A673 (cell line): Measurements from ENCODE around the gene HIGD1A. TPM values are rescaled to one million over a fixed set of nuclear protein-coding genes. Genes with fewer than 3 reads are reported as not detected.

Source experiments
- BruUV-seq: library from RNA; stranded (reverse); fragments of 400-500 nt; replicated peaks from 2 replicates; lab custom pipeline; 2021; lab: Mats Ljungman, UMichigan
- CTCF ChIA-PET: fragments of 300-600 bp; sonication (Branson Sonifier 250); formaldehyde crosslinking; loops from one replicate; lab custom pipeline; 2022; ENCODE audit warnings: antibody characterized with exemption; lab: Charles Lee
- POLR2A ChIA-PET: fragments of 300-600 bp; sonication (Branson Sonifier 250); formaldehyde crosslinking; loops from one replicate; lab custom pipeline; 2022; ENCODE audit warnings: antibody characterized with exemption; ENCODE audit not compliant: low non-redundant PET; lab: Charles Lee
- DNase-seq: peaks from one replicate; pipeline ENCODE4 v3.0.0-alpha.2; 2015; ENCODE audit warnings: low spot score
- H3K27ac ChIP-seq: fragments of 200-600 bp; sonication (generic); 2 replicates; pipeline ENCODE4 v1.5.1; 2016; ENCODE audit warnings: mixed run types, low read depth, mild to moderate bottlenecking, mixed read lengths, antibody characterized with exemption, low read length; ENCODE audit not compliant: poor library complexity, severe bottlenecking
- H3K27me3 ChIP-seq: fragments of 200-600 bp; sonication (generic); replicated peaks from 2 replicates; pipeline ENCODE4 v1.6.1; 2017; ENCODE audit warnings: mixed run types, low read depth, mild to moderate bottlenecking, mixed read lengths, antibody characterized with exemption, low read length; ENCODE audit not compliant: insufficient read depth, poor library complexity
- H3K36me3 ChIP-seq: fragments of 200-600 bp; sonication (generic); 2 replicates; pipeline ENCODE4 v1.6.1; 2016; ENCODE audit warnings: mixed run types, mild to moderate bottlenecking, mixed read lengths, antibody characterized with exemption, low read length; ENCODE audit not compliant: insufficient read depth, poor library complexity, severe bottlenecking
- H3K4me1 ChIP-seq: fragments of 200-600 bp; sonication (generic); 2 replicates; pipeline ENCODE4 v1.6.1; 2017; ENCODE audit warnings: mixed run types, mild to moderate bottlenecking, mixed read lengths, antibody characterized with exemption, low read length; ENCODE audit not compliant: insufficient read depth, poor library complexity, severe bottlenecking
- H3K4me3 ChIP-seq: fragments of 200-600 bp; sonication (generic); 2 replicates; pipeline ENCODE4 v1.5.1; 2016; ENCODE audit warnings: low read depth, mixed run types, mild to moderate bottlenecking, mixed read lengths, low read length; ENCODE audit not compliant: poor library complexity, severe bottlenecking
- H3K9me3 ChIP-seq: fragments of 200-600 bp; sonication (generic); 2 replicates; pipeline ENCODE4 v1.6.1; 2016; ENCODE audit warnings: mixed run types, low read depth, mild to moderate bottlenecking, mixed read lengths, antibody characterized with exemption, low read length; ENCODE audit not compliant: poor library complexity, severe bottlenecking
- EZH2 ChIP-seq: fragments of 200-600 bp; sonication (generic); IDR thresholded peaks from 2 replicates; pipeline ENCODE4 v1.6.1; 2017; ENCODE audit warnings: borderline replicate concordance, low read depth, mild to moderate bottlenecking, mixed read lengths, antibody characterized with exemption, low read length; ENCODE audit not compliant: poor library complexity, severe bottlenecking
- intact Hi-C: fragments of 100-400 bp; cut with micrococcal nuclease; formaldehyde crosslinking; loops from one replicate; pipeline ENCODE4 v1.10.0; 2022; ENCODE audit not compliant: unreplicated experiment
- total RNA-seq: library from RNA; stranded (reverse); gene quantifications from 2 replicates; pipeline ENCODE4 v1.2.3, GENCODE V29; 2021
- TF ChIP-seq, protein P1 (sequence below): fragments of 300-800, 200-600 bp; sonication (generic); conservative IDR thresholded peaks from 2 replicates; pipeline ENCODE4 v1.5.1; 2017; ENCODE audit warnings: low read depth, mild to moderate bottlenecking, antibody characterized with exemption, low read length, moderate library complexity, mixed read lengths

HIGD1A gene
- total RNA-seq, 1 experiment from 2014 or later, result 50.6 TPM

DNA sequence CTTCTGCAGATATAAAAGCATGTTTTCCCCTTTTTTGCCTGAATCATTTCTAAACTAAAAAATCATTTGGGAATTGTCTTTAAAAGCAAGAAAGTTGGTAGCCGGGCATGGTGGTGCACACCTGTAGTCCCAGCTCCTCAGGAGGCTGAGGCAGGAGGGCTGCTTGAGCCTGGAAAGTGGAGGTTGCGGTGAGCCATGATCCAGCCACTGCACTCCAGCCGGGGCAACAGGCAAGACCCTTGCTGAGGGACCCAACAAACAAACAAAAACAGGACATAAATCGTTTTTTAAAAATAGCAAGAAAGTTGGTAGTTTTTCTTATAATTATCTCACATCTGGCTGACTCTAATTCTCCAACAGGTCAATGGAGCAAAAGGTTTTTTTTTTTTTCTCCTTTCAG, 2.5 kb downstream of the HIGD1A start:
- H3K9me3 ChIP-seq, result no peaks in the 10 kb centered on the region
- H3K4me1 ChIP-seq, result no peaks in the 10 kb centered on the region
- BruUV-seq, result no TSS peak
- POLR2A ChIA-PET, result no interaction called here
- CTCF ChIA-PET, result no interaction called here
- intact Hi-C loops, result no loop called here
- no peaks in the 10 kb centered on the region for H3K27me3 ChIP-seq
- DNase-seq, result no peak
- TF ChIP-seq, protein P1, sequence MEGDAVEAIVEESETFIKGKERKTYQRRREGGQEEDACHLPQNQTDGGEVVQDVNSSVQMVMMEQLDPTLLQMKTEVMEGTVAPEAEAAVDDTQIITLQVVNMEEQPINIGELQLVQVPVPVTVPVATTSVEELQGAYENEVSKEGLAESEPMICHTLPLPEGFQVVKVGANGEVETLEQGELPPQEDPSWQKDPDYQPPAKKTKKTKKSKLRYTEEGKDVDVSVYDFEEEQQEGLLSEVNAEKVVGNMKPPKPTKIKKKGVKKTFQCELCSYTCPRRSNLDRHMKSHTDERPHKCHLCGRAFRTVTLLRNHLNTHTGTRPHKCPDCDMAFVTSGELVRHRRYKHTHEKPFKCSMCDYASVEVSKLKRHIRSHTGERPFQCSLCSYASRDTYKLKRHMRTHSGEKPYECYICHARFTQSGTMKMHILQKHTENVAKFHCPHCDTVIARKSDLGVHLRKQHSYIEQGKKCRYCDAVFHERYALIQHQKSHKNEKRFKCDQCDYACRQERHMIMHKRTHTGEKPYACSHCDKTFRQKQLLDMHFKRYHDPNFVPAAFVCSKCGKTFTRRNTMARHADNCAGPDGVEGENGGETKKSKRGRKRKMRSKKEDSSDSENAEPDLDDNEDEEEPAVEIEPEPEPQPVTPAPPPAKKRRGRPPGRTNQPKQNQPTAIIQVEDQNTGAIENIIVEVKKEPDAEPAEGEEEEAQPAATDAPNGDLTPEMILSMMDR, result no peak
- TF ChIP-seq EZH2, result no peak
- no peak overlapping the region for H3K4me3 ChIP-seq
- no peaks in the 10 kb centered on the region for H3K36me3 ChIP-seq
- H3K27ac ChIP-seq, result no peak overlapping the region

DNA sequence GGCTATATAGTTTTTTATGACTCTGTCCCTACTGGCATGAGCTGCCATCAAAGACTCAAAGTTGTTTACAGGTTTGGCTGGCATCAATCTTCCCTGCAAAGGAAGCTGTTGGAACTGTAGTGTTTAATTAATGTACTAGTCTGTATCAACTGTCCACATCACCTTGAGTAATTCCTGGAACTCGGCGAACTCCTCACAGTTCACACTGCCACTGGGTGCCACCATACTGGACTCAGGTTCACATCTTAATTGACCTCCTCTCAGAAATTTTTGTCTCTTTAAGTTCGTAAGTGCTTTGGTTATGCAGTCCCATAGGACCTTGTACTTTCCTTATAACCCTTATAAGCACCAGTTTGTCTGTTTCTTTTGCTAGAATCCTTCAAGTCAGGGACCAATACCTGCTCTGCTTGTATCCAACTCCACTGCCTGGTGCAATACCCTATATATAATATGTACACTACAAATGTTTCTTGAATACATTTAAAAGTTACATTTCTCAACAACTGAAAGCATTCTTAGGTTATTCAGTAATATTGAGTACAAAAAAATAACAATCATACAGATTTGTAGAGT, 3.2 kb downstream of the HIGD1A start:
- H3K36me3 ChIP-seq, result no peaks in the 10 kb centered on the region
- no peak for TF ChIP-seq EZH2
- TF ChIP-seq, protein P1, result no peak
- no TSS peak for BruUV-seq
- H3K4me3 ChIP-seq, result no peak overlapping the region
- DNase-seq, result no peak
- no peaks in the 10 kb centered on the region for H3K27me3 ChIP-seq
- H3K27ac ChIP-seq, result no peak overlapping the region
- POLR2A ChIA-PET, result no interaction called here
- CTCF ChIA-PET, result no interaction called here
- intact Hi-C loops, result no loop called here
- no peaks in the 10 kb centered on the region for H3K4me1 ChIP-seq
- H3K9me3 ChIP-seq, result no peaks in the 10 kb centered on the region

DNA sequence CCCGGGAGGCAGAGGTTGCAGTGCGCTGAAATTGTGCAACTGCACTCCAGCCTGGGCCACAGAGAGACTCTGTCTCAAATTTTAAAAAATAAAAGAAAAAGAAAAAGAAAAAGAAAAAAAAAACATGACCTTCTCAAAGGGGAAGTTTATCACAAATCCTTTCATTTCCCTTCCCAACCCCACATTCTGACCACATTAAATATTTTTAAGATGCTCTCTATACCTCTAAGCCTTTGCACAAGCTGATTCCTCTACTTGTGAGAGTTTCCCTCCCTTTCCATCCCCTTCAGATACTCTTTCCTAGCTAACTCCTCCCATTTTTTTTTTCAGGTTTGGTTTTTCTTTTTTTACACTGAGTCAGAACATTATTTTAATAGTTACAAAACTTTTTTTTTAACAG, 4.0 kb downstream of the HIGD1A start:
- Histone ChIP-seq H3K4me3 (no peak overlapping the region), H3K36me3 (no peaks in the 10 kb centered on the region), H3K27me3 (no peaks in the 10 kb centered on the region), H3K27ac (no peak overlapping the region), H3K9me3 (no peaks in the 10 kb centered on the region), H3K4me1 (no peaks in the 10 kb centered on the region)
- BruUV-seq, result no TSS peak
- no peak for DNase-seq
- intact Hi-C loops, result no loop called here
- POLR2A ChIA-PET, result no interaction called here
- CTCF ChIA-PET, result no interaction called here
- no peak for TF ChIP-seq EZH2
- TF ChIP-seq, protein P1, result no peak
